Rectal smooth muscle tissue (tissue), 1 donor: Measurements from ENCODE around the gene GANAB.
"Not testable (repeated sequence)": the region's sequence is repeated elsewhere in the genome, so short reads cannot be mapped to it uniquely, and the experiment has no call there.

Source experiments
- H3K27ac ChIP-seq: one replicate; pipeline ENCODE4 v1.7.0; 2013; ENCODE audit warnings: low read depth, low read length, inconsistent platforms
- H3K27me3 ChIP-seq: one replicate; pipeline ENCODE4 v1.7.0; 2013; ENCODE audit warnings: low read length; ENCODE audit not compliant: control insufficient read depth, insufficient read depth
- H3K36me3 ChIP-seq: one replicate; pipeline ENCODE4 v1.7.0; 2013; ENCODE audit warnings: low read length; ENCODE audit not compliant: control insufficient read depth, insufficient read depth
- H3K4me1 ChIP-seq: one replicate; pipeline ENCODE4 v1.7.0; 2013; ENCODE audit warnings: low read length; ENCODE audit not compliant: control insufficient read depth, insufficient read depth
- H3K4me3 ChIP-seq: one replicate; pipeline ENCODE4 v1.7.0; 2013; ENCODE audit warnings: low read length
- H3K9ac ChIP-seq: one replicate; pipeline ENCODE4 v1.7.0; 2013; ENCODE audit warnings: low read length

Gene GANAB

DNA sequence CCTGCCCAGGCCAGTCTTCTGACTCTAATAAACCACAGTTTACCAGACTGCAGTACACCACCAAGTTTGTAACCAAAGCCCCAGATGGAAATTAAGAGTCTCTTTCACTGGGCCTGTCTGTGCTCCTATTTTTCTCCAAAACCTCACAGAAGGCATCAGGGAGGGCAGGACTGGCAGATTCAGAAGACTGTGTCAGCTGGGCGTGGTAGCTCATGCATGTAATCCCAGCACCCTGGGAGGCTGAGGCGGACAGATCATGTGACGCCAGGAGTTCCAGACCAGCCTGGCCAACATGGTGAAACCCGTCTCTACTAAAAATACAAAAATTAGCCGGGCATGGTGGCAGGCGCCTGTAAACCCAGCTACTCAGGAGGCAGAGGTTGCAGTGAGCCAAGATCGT lies 61.1 kb downstream of the GANAB start:
- not testable (repeated sequence) for H3K4me3 ChIP-seq, H3K27me3 ChIP-seq, H3K4me1 ChIP-seq, H3K27ac ChIP-seq, H3K9ac ChIP-seq
- H3K36me3 ChIP-seq, result peaks cover 23% of the 10 kb centered on the region

DNA sequence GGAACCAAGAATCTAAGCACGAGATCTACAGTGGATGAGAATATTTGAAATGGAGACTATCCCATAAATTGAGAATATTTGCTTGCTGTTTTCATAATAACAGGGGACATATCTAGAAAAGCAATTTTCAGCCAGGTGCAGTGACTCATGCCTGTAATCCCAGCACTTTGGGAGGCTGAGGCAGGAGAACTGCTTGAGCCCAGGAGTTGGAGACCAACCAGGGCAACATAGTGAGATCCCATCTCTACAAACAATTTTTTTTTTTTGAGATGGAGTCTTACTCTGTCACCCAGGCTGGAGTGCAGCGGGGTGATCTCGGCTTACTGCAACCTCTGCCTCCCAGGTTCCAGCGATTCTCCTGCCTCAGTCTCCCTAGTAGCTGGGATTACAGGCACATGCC lies 64.7 kb downstream of the GANAB start:
- not testable (repeated sequence) for H3K4me1 ChIP-seq, H3K4me3 ChIP-seq, H3K27ac ChIP-seq, H3K27me3 ChIP-seq, H3K9ac ChIP-seq
- H3K36me3 ChIP-seq, result peaks cover 16% of the 10 kb centered on the region

DNA sequence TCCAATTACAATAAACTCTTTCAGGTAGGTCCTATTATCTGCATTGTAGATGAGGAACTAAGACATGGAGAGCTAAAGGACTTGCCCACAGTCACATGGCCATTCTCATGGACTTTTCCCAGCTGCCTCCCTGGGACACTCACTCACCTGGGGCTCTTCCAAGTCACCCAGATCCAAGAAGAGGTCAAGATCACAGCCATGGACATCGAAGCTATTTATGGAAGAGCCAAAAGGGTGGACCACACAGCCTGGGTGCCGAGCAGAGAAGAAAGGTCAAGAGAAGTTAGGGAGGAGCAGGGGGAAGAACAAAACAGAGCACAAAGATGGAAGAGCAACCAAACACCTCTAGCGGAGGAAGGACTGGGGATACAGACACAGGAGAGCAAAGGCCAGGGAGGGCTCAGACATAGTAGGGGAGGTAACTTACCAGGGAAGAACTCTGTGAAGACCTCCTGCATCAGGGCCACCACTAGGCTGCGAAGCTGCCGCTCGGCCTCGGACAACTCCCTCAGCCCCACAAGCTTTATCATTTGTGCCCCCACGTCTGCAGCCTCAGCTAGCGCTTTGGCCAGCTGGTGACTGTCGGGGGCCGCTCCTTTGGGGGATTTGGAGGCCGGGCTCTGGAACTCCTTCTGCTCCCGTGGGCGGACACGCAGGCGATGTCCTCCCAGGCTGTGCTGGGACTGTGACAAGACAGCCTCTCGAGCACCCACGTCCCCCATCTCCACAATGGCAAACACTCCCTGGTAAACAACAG lies 65.3 kb downstream of the GANAB start:
- Histone ChIP-seq H3K9ac (no peak overlapping the region), H3K4me3 (no peak overlapping the region), H3K27ac (no peak overlapping the region), H3K27me3 (no peaks in the 10 kb centered on the region), H3K36me3 (peaks cover 22% of the 10 kb centered on the region), H3K4me1 (no peaks in the 10 kb centered on the region)

DNA sequence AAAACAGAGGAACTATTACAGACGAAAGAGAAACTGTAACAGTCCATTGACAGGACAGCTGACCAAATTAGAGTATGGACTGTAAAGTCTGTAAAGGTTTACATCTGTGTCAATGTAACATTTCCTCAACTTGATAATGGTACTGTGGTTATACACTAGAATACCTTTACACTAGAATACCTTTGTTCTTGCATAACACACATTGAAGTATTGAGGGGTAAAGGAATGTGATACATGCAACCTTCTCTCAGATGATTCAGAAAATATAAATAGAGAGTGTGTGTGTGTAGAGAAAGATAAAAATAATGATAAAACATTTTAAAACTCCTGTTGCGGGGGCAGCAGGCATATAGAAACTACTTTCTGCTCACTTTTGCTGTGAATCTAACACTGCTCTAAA lies 67.2 kb downstream of the GANAB start:
- H3K27me3 ChIP-seq, result no peaks in the 10 kb centered on the region
- H3K4me3 ChIP-seq, result no peak overlapping the region
- H3K27ac ChIP-seq, result no peak overlapping the region
- peaks cover 19% of the 10 kb centered on the region for H3K36me3 ChIP-seq
- H3K4me1 ChIP-seq, result peaks cover 13% of the 10 kb centered on the region
- H3K9ac ChIP-seq, result no peak overlapping the region

DNA sequence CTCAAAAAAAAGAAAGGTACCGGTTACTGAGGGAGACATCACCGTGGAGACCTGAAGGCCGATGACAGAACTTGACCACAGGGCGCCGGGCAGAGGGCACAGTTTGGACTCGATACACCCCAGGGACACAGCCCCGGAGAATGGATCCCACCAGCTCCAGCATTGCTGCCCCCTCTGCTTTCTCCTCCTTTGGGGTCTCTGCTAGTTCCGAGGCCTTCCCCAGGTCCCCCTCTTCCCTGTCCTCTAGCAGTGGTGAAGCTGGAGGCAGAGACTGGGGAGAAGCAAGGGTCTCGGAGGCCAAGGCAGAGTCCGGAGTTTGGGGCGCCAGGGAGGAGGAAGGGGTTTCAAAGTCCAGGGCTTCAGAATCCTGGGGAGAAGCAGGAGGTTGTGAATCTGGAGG lies 67.9 kb downstream of the GANAB start:
- Histone ChIP-seq H3K27me3 (no peaks in the 10 kb centered on the region), H3K9ac (no peak overlapping the region), H3K27ac (no peak overlapping the region), H3K36me3 (peaks cover 19% of the 10 kb centered on the region), H3K4me1 (peaks cover 14% of the 10 kb centered on the region), H3K4me3 (no peak overlapping the region)

DNA sequence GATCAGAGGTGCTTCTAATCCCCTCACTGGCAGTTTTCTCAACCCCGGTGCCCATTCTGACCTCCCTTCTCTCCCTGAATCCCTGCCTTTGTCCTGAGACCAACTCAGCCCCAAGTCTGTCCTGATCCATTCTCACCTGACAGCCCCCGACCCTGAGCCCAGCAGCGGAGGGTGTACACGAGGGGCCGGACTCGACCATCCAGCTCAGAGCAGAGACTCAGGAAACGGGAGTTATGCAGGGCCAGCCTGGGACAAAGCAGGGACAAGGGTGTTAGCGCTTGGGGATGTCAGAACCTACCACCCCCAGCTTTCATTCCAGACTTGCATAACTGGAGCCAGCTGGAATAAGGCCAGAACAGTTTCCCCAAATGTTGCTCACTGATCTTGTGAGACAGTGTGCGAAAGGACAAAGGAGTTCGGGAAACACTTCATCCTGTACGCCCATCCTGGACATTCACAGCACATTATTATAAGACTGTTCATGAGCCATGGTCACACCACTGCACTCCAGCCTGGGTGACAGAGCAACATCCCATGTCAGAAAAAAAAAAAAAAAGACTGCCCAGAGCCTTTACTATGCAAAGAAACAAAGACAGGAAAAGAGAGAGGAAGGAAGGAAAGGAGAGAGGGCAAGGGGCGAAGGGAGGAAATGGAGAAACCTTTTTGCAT lies 69.2 kb downstream of the GANAB start:
- no peak overlapping the region for H3K4me3 ChIP-seq
- H3K27ac ChIP-seq, result no peak overlapping the region
- no peaks in the 10 kb centered on the region for H3K27me3 ChIP-seq
- H3K9ac ChIP-seq, result no peak overlapping the region
- H3K4me1 ChIP-seq, result peaks cover 19% of the 10 kb centered on the region
- peaks cover 21% of the 10 kb centered on the region for H3K36me3 ChIP-seq

DNA sequence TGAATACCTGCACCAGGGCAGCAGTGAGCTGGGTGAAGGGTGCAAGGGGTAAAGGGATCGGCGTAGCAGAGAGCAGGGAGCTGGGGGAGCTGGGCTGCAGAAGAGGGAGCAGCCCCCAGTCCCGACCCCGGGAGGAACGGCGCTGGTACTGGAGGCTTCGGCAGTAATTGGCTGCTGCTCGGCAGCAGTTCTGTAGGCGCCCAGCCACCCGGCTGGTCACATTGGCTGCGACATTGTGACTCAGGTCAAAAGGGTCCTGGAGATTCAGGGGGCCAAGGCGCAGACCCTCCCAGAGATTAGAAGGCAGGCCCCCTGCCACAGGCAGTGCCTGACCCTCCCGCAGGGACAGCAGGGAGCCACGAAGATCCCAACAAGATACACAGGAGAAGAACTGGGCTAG lies 70.6 kb downstream of the GANAB start:
- Histone ChIP-seq H3K27ac (no peak overlapping the region), H3K4me3 (peak overlapping the region; percentile 69), H3K36me3 (peaks cover 22% of the 10 kb centered on the region), H3K9ac (no peak overlapping the region), H3K27me3 (no peaks in the 10 kb centered on the region), H3K4me1 (peaks cover 20% of the 10 kb centered on the region)

DNA sequence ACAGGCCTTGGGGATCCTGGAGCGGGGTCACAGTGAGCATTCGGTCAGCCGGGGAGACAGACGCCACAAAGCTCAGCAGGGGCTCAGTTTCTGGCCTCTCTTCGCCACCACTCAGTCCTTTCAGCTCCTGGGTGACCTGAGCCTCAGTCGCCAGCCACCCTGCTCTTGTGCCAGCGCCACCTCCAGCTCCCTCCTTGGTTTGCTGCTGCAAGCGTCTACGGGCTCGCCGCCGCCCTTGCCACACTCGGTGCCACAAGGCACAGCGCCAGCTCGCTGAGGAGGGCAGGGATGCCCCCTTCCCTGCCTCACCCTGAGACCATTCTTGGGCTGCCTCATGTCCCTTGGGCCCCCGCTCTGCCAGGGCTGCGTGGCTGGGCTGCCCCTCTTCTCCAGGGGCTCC lies 71.3 kb downstream of the GANAB start:
- H3K27ac ChIP-seq, result peak overlapping the region; percentile 91
- H3K9ac ChIP-seq, result no peak overlapping the region
- no peaks in the 10 kb centered on the region for H3K27me3 ChIP-seq
- H3K4me1 ChIP-seq, result peaks cover 20% of the 10 kb centered on the region
- H3K36me3 ChIP-seq, result peaks cover 26% of the 10 kb centered on the region
- H3K4me3 ChIP-seq, result peak overlapping the region; percentile 69
